Fibroblast of upper back skin (primary cell): ENCODE results near the gene USP25.

ENCODE experiments used
- DNase-seq: peaks from one replicate; pipeline ENCODE4 v3.0.0-alpha.2; 2013

Gene USP25

GRCh38 chr21:15820327-15820726 is 90.5 kb downstream of the USP25 start:
- DNase-seq, result no peak

GRCh38 chr21:15820852-15821379 is 91.1 kb downstream of the USP25 start:
- peak; percentile 51 for DNase-seq

GRCh38 chr21:15823486-15824150 is 93.8 kb downstream of the USP25 start:
- DNase-seq, result no peak

GRCh38 chr21:15825700-15826099 is 95.9 kb downstream of the USP25 start:
- DNase-seq, result no peak

GRCh38 chr21:15826147-15826780 is 96.5 kb downstream of the USP25 start:
- DNase-seq, result peak; percentile 60

- no peak for DNase-seq
Observed at GRCh38 chr21:15826908-15827601, 97.3 kb downstream of the USP25 start.

- no peak for DNase-seq
Observed at GRCh38 chr21:15831497-15831896, 101.7 kb downstream of the USP25 start.

- DNase-seq, result peak; percentile 51
Observed at GRCh38 chr21:15837645-15838044, 107.9 kb downstream of the USP25 start.

GRCh38 chr21:15839026-15839425 is 109.2 kb downstream of the USP25 start:
- DNase-seq, result no peak

- DNase-seq, result peak; percentile 36
Observed at GRCh38 chr21:15839601-15840000, 109.8 kb downstream of the USP25 start.

GRCh38 chr21:15840406-15840805 is 110.6 kb downstream of the USP25 start:
- no peak for DNase-seq

GRCh38 chr21:15841856-15842564 is 112.2 kb downstream of the USP25 start:
- peak; percentile 88 for DNase-seq

- no peak for DNase-seq
Observed at GRCh38 chr21:15842565-15842880, 112.7 kb downstream of the USP25 start.

- no peak for DNase-seq
Observed at GRCh38 chr21:15843766-15844165, 114.0 kb downstream of the USP25 start.

GRCh38 chr21:15848634-15849560 is 119.1 kb downstream of the USP25 start:
- no peak for DNase-seq

GRCh38 chr21:15849927-15850326 is 120.1 kb downstream of the USP25 start:
- no peak for DNase-seq

GRCh38 chr21:15850645-15851044 is 120.9 kb downstream of the USP25 start:
- DNase-seq, result peak; percentile 51

- no peak for DNase-seq
Observed at GRCh38 chr21:15852146-15852545, 122.4 kb downstream of the USP25 start.

- DNase-seq, result no peak
Observed at GRCh38 chr21:15853126-15853525, 123.3 kb downstream of the USP25 start.

GRCh38 chr21:15856813-15857212 is 127.0 kb downstream of the USP25 start:
- no peak for DNase-seq

GRCh38 chr21:15857740-15858139 is 128.0 kb downstream of the USP25 start:
- no peak for DNase-seq

GRCh38 chr21:15860541-15860940 is 130.8 kb downstream of the USP25 start:
- DNase-seq, result no peak
